Activated CD8-positive, alpha-beta T cell treated with anti-CD3 and anti-CD28 coated beads for 36 hours (primary cell): Measurements from ENCODE around the gene LPCAT1. TPM values are rescaled to one million over a fixed set of nuclear protein-coding genes. Genes with fewer than 3 reads are reported as not detected.
A peak's percentile ranks its signal among the peaks of the same experiment; 100 is the strongest.

Experiments
- ATAC-seq: fragments of 200-7000 bp; cut with Tn5 transposase; one replicate; pipeline ENCODE4 v1.10.0; 2021; ENCODE audit warnings: mild to moderate bottlenecking, moderate library complexity
- CTCF ChIA-PET: fragments of 350-600 bp; sonication (Branson Sonifier 250); formaldehyde crosslinking; loops from one replicate; lab custom pipeline; 2021; ENCODE audit warnings: antibody characterized with exemption; lab: Charles Lee
- POLR2A ChIA-PET: fragments of 350-600 bp; sonication (Branson Sonifier 250); formaldehyde crosslinking; loops from one replicate; lab custom pipeline; 2021; ENCODE audit warnings: antibody characterized with exemption; lab: Charles Lee
- DNase-seq: peaks from one replicate; pipeline ENCODE4 v3.0.0-alpha.2; 2020
- H3K27ac Mint-ChIP-seq: one replicate; pipeline ENCODE4 v1.8.0; 2021; ENCODE audit warnings: mild to moderate bottlenecking, mixed read lengths
- H3K27me3 Mint-ChIP-seq: one replicate; pipeline ENCODE4 v1.8.0; 2021; ENCODE audit warnings: mixed read lengths
- H3K36me3 Mint-ChIP-seq: one replicate; pipeline ENCODE4 v1.8.0; 2021; ENCODE audit warnings: low read depth, mixed read lengths
- H3K4me1 Mint-ChIP-seq: one replicate; pipeline ENCODE4 v1.8.0; 2021; ENCODE audit warnings: low read depth, mixed read lengths
- H3K4me3 Mint-ChIP-seq: one replicate; pipeline ENCODE4 v1.8.0; 2021; ENCODE audit warnings: mild to moderate bottlenecking, moderate library complexity, mixed read lengths
- H3K9me3 Mint-ChIP-seq: one replicate; pipeline ENCODE4 v1.8.0; 2021; ENCODE audit warnings: mixed read lengths
- CTCF ChIP-seq: fragments of 200-600 bp; IDR thresholded peaks from one replicate; pipeline ENCODE4 v1.8.0; 2022; ENCODE audit warnings: antibody characterized with exemption, mild to moderate bottlenecking
- intact Hi-C: fragments of 100-400 bp; cut with micrococcal nuclease; formaldehyde crosslinking; loops from one replicate; pipeline ENCODE4 v1.10.0; 2022
- total RNA-seq, 2 experiments: library from RNA; stranded (reverse); gene quantifications; one replicate each; pipeline ENCODE4 v1.2.3, GENCODE V29; 2021

LPCAT1 gene
- total RNA-seq, 2 experiments from 2014 or later = 37.2 to 43.6 TPM

GRCh38 chr5:1504069-1504595, 19.6 kb downstream of the LPCAT1 start:
- intact Hi-C loops = no loop called here
- no peak overlapping the region for H3K4me3 Mint-ChIP-seq
- no peak overlapping the region for H3K27ac Mint-ChIP-seq
- TF ChIP-seq CTCF = no peak
- ChIA-PET CTCF (interaction anchor here (1.3 to 2.3 kb wide), 6 partner anchors 23 to 151 kb away, joined by 3 to 12 read pairs (median 4); no protein-coding TSS in a partner anchor), POLR2A (interaction anchor here (0.6 to 1.2 kb wide), 4 partner anchors 14 to 56 kb away, joined by 3 to 5 read pairs (median 3); no protein-coding TSS in a partner anchor)
- no peak for DNase-seq
- peaks cover 6% of the 10 kb centered on the region for H3K36me3 Mint-ChIP-seq
- no peak for ATAC-seq
- peaks cover 32% of the 10 kb centered on the region for H3K4me1 Mint-ChIP-seq
- H3K27me3 Mint-ChIP-seq = no peaks in the 10 kb centered on the region
- no peaks in the 10 kb centered on the region for H3K9me3 Mint-ChIP-seq

GRCh38 chr5:1503241-1504068, 20.3 kb downstream of the LPCAT1 start:
- Mint-ChIP-seq H3K4me1 (peaks cover 32% of the 10 kb centered on the region), H3K9me3 (no peaks in the 10 kb centered on the region), H3K27ac (no peak overlapping the region), H3K27me3 (no peaks in the 10 kb centered on the region), H3K4me3 (no peak overlapping the region), H3K36me3 (peaks cover 10% of the 10 kb centered on the region)
- no peak for DNase-seq
- POLR2A ChIA-PET = interaction anchor here (0.6 to 1.2 kb wide), 6 partner anchors 13 to 974 kb away, joined by 3 to 5 read pairs (median 3); no protein-coding TSS in a partner anchor
- TF ChIP-seq CTCF = no peak
- no peak for ATAC-seq
- CTCF ChIA-PET = interaction anchor here (0.8 to 2.3 kb wide), 8 partner anchors 14 to 151 kb away, joined by 3 to 12 read pairs (median 4); no protein-coding TSS in a partner anchor
- intact Hi-C loops = no loop called here

- peaks cover 14% of the 10 kb centered on the region for H3K36me3 Mint-ChIP-seq
- no peak for TF ChIP-seq CTCF
- POLR2A ChIA-PET = interaction anchor here (1.1 to 1.4 kb wide), 4 partner anchors 10 to 973 kb away, joined by 3 to 4 read pairs (median 4); no protein-coding TSS in a partner anchor
- no peak overlapping the region for H3K27ac Mint-ChIP-seq
- peaks cover 39% of the 10 kb centered on the region for H3K4me1 Mint-ChIP-seq
- DNase-seq (no peak), ATAC-seq (no peak)
- no peaks in the 10 kb centered on the region for H3K9me3 Mint-ChIP-seq
- intact Hi-C loops = no loop called here
- CTCF ChIA-PET = interaction anchor here (0.8 to 2.3 kb wide), 7 partner anchors 14 to 152 kb away, joined by 3 to 12 read pairs (median 4); no protein-coding TSS in a partner anchor
- no peak overlapping the region for H3K4me3 Mint-ChIP-seq
- no peaks in the 10 kb centered on the region for H3K27me3 Mint-ChIP-seq
Measured at GRCh38 chr5:1502737-1503120, 21.0 kb downstream of the LPCAT1 start.

- no peak for TF ChIP-seq CTCF
- peaks cover 17% of the 10 kb centered on the region for H3K36me3 Mint-ChIP-seq
- H3K27me3 Mint-ChIP-seq = no peaks in the 10 kb centered on the region
- intact Hi-C loops = no loop called here
- ATAC-seq (peak; percentile 77), DNase-seq (peak; percentile 62)
- ChIA-PET CTCF (interaction anchor here (1.6 to 2.3 kb wide), 3 partner anchors 21 to 143 kb away, joined by 5 to 12 read pairs (median 10); no protein-coding TSS in a partner anchor), POLR2A (interaction anchor here (1.1 to 1.4 kb wide), 3 partner anchors 10 to 972 kb away, joined by 3 to 4 read pairs (median 4); no protein-coding TSS in a partner anchor)
- peaks cover 44% of the 10 kb centered on the region for H3K4me1 Mint-ChIP-seq
- no peak overlapping the region for H3K4me3 Mint-ChIP-seq
- no peaks in the 10 kb centered on the region for H3K9me3 Mint-ChIP-seq
- no peak overlapping the region for H3K27ac Mint-ChIP-seq
Measured at GRCh38 chr5:1502046-1502736, 21.6 kb downstream of the LPCAT1 start.
